BLaER1 (cell line): ENCODE results near the gene PLXNA1.

Source experiments
- H3K27ac ChIP-seq: shearing (Covaris generic); formaldehyde crosslinking; 2 replicates; pipeline ENCODE4 v1.8.1; 2022
- H3K27me3 ChIP-seq: shearing (Covaris generic); formaldehyde crosslinking; 2 replicates; pipeline ENCODE4 v1.8.1; 2022
- H3K36me3 ChIP-seq: shearing (Covaris generic); formaldehyde crosslinking; 2 replicates; pipeline ENCODE4 v1.8.1; 2022
- H3K4me1 ChIP-seq: shearing (Covaris generic); formaldehyde crosslinking; 2 replicates; pipeline ENCODE4 v1.8.1; 2022
- H3K4me2 ChIP-seq: shearing (Covaris generic); formaldehyde crosslinking; 2 replicates; pipeline ENCODE4 v1.8.1; 2022
- H3K4me3 ChIP-seq: shearing (Covaris generic); formaldehyde crosslinking; 2 replicates; pipeline ENCODE4 v1.8.1; 2022
- H3K9ac ChIP-seq: shearing (Covaris generic); formaldehyde crosslinking; 2 replicates; pipeline ENCODE4 v1.8.1; 2022
- H3K9me3 ChIP-seq: shearing (Covaris generic); formaldehyde crosslinking; 2 replicates; pipeline ENCODE4 v1.8.1; 2022
- H4K20me1 ChIP-seq: shearing (Covaris generic); formaldehyde crosslinking; 2 replicates; pipeline ENCODE4 v1.8.1; 2022
- Cebpa-rat ChIP-seq: shearing (Covaris generic); IDR thresholded peaks from 2 replicates; pipeline ENCODE4 v1.8.1; 2022

Gene PLXNA1

DNA sequence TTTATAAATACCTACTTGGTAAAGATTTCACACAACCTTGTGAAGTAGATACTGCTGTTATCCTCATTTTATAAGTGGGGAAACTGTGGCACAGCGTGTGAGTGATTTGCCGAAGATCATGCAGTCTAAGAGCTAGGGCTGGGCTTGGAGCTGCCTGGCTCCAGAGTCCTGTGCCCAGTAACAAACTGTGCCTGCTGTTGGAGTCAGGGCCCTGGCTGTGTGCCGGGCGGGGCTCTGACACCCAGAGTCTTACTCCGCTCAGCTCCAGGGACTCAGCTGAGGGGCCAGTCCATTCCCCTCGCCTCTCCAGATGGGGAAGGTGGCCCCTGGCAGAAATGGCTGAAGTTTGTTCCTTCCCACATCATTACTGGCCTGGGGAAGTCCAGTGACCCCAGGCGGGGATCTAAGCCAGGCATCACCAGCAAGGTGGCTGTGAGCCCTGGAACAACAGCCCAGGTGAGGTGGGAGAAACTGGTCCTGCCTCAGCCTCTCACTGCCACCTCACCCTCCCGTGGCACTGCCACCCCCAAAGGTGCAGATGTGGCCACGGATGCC lies 17.3 kb upstream of the PLXNA1 start:
- Histone ChIP-seq H3K9me3 (no peaks in the 10 kb centered on the region), H3K27ac (no peak overlapping the region), H3K4me2 (no peak overlapping the region), H3K4me1 (peaks cover 40% of the 10 kb centered on the region), H4K20me1 (no peaks in the 10 kb centered on the region), H3K36me3 (no peaks in the 10 kb centered on the region), H3K9ac (no peak overlapping the region), H3K4me3 (no peak overlapping the region), H3K27me3 (no peaks in the 10 kb centered on the region)
- TF ChIP-seq Cebpa-rat = no peak

- no peak for TF ChIP-seq Cebpa-rat
- Histone ChIP-seq H3K27ac (no peak overlapping the region), H4K20me1 (no peaks in the 10 kb centered on the region; the same call in 1 of the 2 replicates), H3K9ac (no peak overlapping the region), H3K4me2 (no peak overlapping the region), H3K36me3 (no peaks in the 10 kb centered on the region), H3K27me3 (no peaks in the 10 kb centered on the region), H3K4me1 (peaks cover 38% of the 10 kb centered on the region), H3K4me3 (no peak overlapping the region), H3K9me3 (no peaks in the 10 kb centered on the region)
These were observed 15.5 kb upstream of the PLXNA1 start for GRCh38 chr3:126967386-126967785.

- TF ChIP-seq Cebpa-rat = no peak
- Histone ChIP-seq H3K4me1 (peaks cover 37% of the 10 kb centered on the region), H3K27ac (no peak overlapping the region), H3K4me3 (no peak overlapping the region), H3K36me3 (no peaks in the 10 kb centered on the region), H3K9me3 (peaks cover 6% of the 10 kb centered on the region), H3K9ac (no peak overlapping the region), H3K4me2 (peak overlapping the region; percentile 21; the same call in 1 of the 2 replicates), H3K27me3 (no peaks in the 10 kb centered on the region), H4K20me1 (no peaks in the 10 kb centered on the region; the same call in 1 of the 2 replicates)
These were observed 14.2 kb upstream of the PLXNA1 start for GRCh38 chr3:126968391-126969390.

DNA sequence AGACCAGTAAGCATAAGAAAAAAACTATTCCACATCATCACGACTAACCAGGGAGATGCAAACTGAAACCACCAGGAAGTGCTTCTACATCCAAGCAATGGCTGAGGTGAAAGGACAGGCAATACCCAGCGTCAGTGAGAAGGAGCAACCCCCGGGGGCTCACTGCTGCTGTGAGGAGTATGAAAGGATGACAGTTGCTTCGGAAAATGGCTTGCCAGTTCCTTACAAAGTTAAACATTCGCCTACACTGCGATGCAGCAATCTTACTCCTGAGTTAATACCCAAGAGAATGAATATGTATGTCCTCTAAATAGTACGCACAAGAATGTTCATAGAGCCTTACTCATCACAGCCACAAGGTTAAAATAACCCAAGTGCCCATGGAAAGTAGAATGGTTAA lies 13.3 kb upstream of the PLXNA1 start:
- peaks cover 37% of the 10 kb centered on the region for H3K4me1 ChIP-seq
- no peaks in the 10 kb centered on the region for H3K36me3 ChIP-seq
- H3K9me3 ChIP-seq = peaks cover 15% of the 10 kb centered on the region
- no peak overlapping the region for H3K4me3 ChIP-seq
- no peaks in the 10 kb centered on the region for H3K27me3 ChIP-seq
- H3K27ac ChIP-seq = no peak overlapping the region
- no peaks in the 10 kb centered on the region; the same call in 1 of the 2 replicates for H4K20me1 ChIP-seq
- TF ChIP-seq Cebpa-rat = no peak
- peak overlapping the region; percentile 21 for H3K4me2 ChIP-seq
- H3K9ac ChIP-seq = no peak overlapping the region

DNA sequence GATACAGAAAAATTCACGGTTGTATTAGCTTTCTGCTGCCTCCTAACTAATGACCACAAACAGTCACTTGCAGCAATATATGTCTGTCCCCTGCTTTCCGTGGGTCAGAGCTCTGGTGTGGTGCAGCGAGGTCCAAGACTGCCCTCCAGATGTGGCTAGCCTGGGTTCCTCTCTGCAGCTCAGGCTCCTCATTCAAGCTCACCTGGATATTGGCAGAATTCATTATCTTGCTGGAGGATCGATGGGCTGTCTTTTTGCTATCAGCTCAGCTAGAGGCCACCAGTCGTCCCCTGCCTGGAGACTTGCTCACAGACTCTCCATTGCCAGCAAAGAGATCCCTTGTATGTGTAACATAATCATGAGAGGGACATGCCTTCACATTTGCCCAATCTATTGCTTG lies 12.8 kb upstream of the PLXNA1 start:
- Histone ChIP-seq H3K4me2 (peak overlapping the region; percentile 21; the same call in 1 of the 2 replicates), H3K27me3 (no peaks in the 10 kb centered on the region), H3K4me3 (no peak overlapping the region), H3K27ac (no peak overlapping the region), H3K4me1 (peaks cover 37% of the 10 kb centered on the region), H3K36me3 (no peaks in the 10 kb centered on the region), H3K9ac (no peak overlapping the region), H3K9me3 (peaks cover 20% of the 10 kb centered on the region), H4K20me1 (no peaks in the 10 kb centered on the region; the same call in 1 of the 2 replicates)
- TF ChIP-seq Cebpa-rat = no peak

GRCh38 chr3:126970921-126971320 lies 12.0 kb upstream of the PLXNA1 start:
- H3K4me1 ChIP-seq = peaks cover 37% of the 10 kb centered on the region

DNA sequence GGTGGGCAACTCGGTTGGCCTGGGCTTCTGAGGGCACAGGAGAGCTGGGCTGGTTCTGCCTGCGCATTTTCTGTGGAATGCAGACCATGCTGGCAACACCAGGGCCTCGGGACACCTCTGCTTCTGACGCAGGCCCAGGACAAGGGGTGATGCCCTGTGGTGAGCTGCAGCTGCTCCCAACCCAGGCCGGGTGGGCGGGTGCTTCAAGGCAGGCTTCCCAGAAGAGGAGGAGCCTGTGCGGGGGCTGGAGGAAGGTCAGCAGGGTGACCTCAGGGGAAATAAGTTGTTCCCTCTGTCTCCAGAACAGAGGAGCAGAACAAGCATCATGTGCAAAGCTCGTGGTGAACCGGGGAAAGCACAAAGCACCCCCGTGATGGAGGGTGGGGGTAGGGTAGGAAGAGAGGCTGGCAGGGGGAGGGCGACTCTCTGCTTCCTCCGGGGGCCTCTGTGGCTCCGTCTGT lies 11.0 kb upstream of the PLXNA1 start:
- H3K36me3 ChIP-seq = no peaks in the 10 kb centered on the region
- H3K9ac ChIP-seq = no peak overlapping the region
- H3K9me3 ChIP-seq = peaks cover 30% of the 10 kb centered on the region
- H3K27me3 ChIP-seq = no peaks in the 10 kb centered on the region
- peaks cover 37% of the 10 kb centered on the region for H3K4me1 ChIP-seq
- no peak overlapping the region for H3K4me3 ChIP-seq
- peak overlapping the region; percentile 26; the same call in 1 of the 2 replicates for H3K27ac ChIP-seq
- no peaks in the 10 kb centered on the region; the same call in 1 of the 2 replicates for H4K20me1 ChIP-seq
- H3K4me2 ChIP-seq = peak overlapping the region; percentile 86
- TF ChIP-seq Cebpa-rat = no peak

More at GRCh38 chr3:126970921-126971320, 12.0 kb upstream of the PLXNA1 start:
- no peaks in the 10 kb centered on the region for H3K27me3 ChIP-seq
- H3K4me3 ChIP-seq = no peak overlapping the region
- no peak overlapping the region for H3K9ac ChIP-seq
- H3K27ac ChIP-seq = no peak overlapping the region
- H3K4me2 ChIP-seq = peak overlapping the region; percentile 86
- H4K20me1 ChIP-seq = no peaks in the 10 kb centered on the region; the same call in 1 of the 2 replicates
- H3K9me3 ChIP-seq = peaks cover 29% of the 10 kb centered on the region
- no peaks in the 10 kb centered on the region for H3K36me3 ChIP-seq
- no peak for TF ChIP-seq Cebpa-rat

GRCh38 chr3:126972866-126973265 lies 10.0 kb upstream of the PLXNA1 start:
- H3K9ac ChIP-seq = no peak overlapping the region
- no peak overlapping the region for H3K27ac ChIP-seq
- peaks cover 30% of the 10 kb centered on the region for H3K9me3 ChIP-seq
- no peak for TF ChIP-seq Cebpa-rat
- H3K4me1 ChIP-seq = peaks cover 37% of the 10 kb centered on the region
- no peaks in the 10 kb centered on the region; the same call in 1 of the 2 replicates for H3K27me3 ChIP-seq
- H3K4me2 ChIP-seq = peak overlapping the region; percentile 86
- H3K36me3 ChIP-seq = no peaks in the 10 kb centered on the region
- no peaks in the 10 kb centered on the region; the same call in 1 of the 2 replicates for H4K20me1 ChIP-seq
- no peak overlapping the region for H3K4me3 ChIP-seq

- no peaks in the 10 kb centered on the region; the same call in 1 of the 2 replicates for H3K27me3 ChIP-seq
- TF ChIP-seq Cebpa-rat = no peak
- H3K9ac ChIP-seq = no peak overlapping the region
- H3K4me2 ChIP-seq = no peak overlapping the region
- peaks cover 30% of the 10 kb centered on the region for H3K9me3 ChIP-seq
- H3K4me1 ChIP-seq = peaks cover 34% of the 10 kb centered on the region
- no peak overlapping the region for H3K27ac ChIP-seq
- H4K20me1 ChIP-seq = no peaks in the 10 kb centered on the region; the same call in 1 of the 2 replicates
- H3K36me3 ChIP-seq = no peaks in the 10 kb centered on the region
- H3K4me3 ChIP-seq = no peak overlapping the region
These were observed 9.1 kb upstream of the PLXNA1 start for GRCh38 chr3:126973814-126974213.

DNA sequence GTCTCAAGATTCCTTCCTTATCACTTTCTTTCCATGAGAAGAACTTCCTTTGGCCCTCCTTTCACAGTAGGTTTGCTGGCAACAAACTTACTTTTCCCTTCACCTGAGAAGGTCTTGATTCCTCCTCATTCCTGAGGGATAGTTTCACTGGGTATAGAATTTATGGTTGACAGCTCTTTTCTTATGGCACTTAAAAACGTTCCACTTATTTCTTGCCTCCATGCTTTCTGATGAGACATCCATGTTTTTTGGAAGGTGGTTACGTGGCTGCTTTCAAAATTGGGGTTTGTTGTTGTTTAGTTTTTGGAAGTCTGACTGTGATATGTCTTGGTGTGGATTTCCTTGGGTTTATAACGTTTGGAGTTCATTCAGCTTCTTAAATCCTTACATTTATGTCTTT lies 8.2 kb upstream of the PLXNA1 start:
- Histone ChIP-seq H3K36me3 (no peaks in the 10 kb centered on the region), H3K4me3 (no peak overlapping the region), H3K9me3 (peaks cover 30% of the 10 kb centered on the region), H3K4me1 (peaks cover 31% of the 10 kb centered on the region), H3K27me3 (no peaks in the 10 kb centered on the region; the same call in 1 of the 2 replicates), H3K4me2 (no peak overlapping the region), H3K27ac (no peak overlapping the region), H3K9ac (no peak overlapping the region), H4K20me1 (no peaks in the 10 kb centered on the region; the same call in 1 of the 2 replicates)
- TF ChIP-seq Cebpa-rat = no peak
